Measurements from ENCODE around the gene ITGB5. TPM values are rescaled to one million over a fixed set of nuclear protein-coding genes. Genes with fewer than 3 reads are reported as not detected.
A peak's percentile ranks its signal among the peaks of the same experiment; 100 is the strongest.
"Not testable (repeated sequence)": the region's sequence is repeated elsewhere in the genome, so short reads cannot be mapped to it uniquely, and the experiment has no call there.

The ITGB5 gene
- total RNA-seq, 1 donor: 308 TPM

- DNase-seq (ENCODE audit: low read depth): peak; percentile 66
- H3K4me3 ChIP-seq (ENCODE audit: low read depth, low read length): no peak overlapping the region
- no peak for TF ChIP-seq CTCF (IDR thresholded peaks at IDR 0.05; ENCODE audit: insufficient read depth, low read length)
Observed at GRCh38 chr3:124829178-124829818, 57.9 kb downstream of the ITGB5 start.

- not testable (repeated sequence) for H3K4me3 ChIP-seq (ENCODE audit: low read depth, low read length); DNase-seq (ENCODE audit: low read depth)
- TF ChIP-seq CTCF (IDR thresholded peaks at IDR 0.05; ENCODE audit: insufficient read depth, low read length): peak; percentile 25
Observed at GRCh38 chr3:124827476-124828206, 59.5 kb downstream of the ITGB5 start.

- no peak for TF ChIP-seq CTCF (IDR thresholded peaks at IDR 0.05; ENCODE audit: insufficient read depth, low read length)
- peak; percentile 91 for DNase-seq (ENCODE audit: low read depth)
- H3K4me3 ChIP-seq (ENCODE audit: low read depth, low read length): no peak overlapping the region
Observed at GRCh38 chr3:124826703-124827102, 60.5 kb downstream of the ITGB5 start.

- no peak overlapping the region for H3K4me3 ChIP-seq (ENCODE audit: low read depth, low read length)
- no peak for DNase-seq (ENCODE audit: low read depth)
- no peak for TF ChIP-seq CTCF (IDR thresholded peaks at IDR 0.05; ENCODE audit: insufficient read depth, low read length)
Observed at GRCh38 chr3:124824286-124824915, 62.8 kb downstream of the ITGB5 start.

- DNase-seq (ENCODE audit: low read depth): no peak
- no peak for TF ChIP-seq CTCF (IDR thresholded peaks at IDR 0.05; ENCODE audit: insufficient read depth, low read length)
- H3K4me3 ChIP-seq (ENCODE audit: low read depth, low read length): no peak overlapping the region
Observed at GRCh38 chr3:124823648-124824047, 63.5 kb downstream of the ITGB5 start.

GRCh38 chr3:124823206-124823605 is 64.0 kb downstream of the ITGB5 start:
- no peak overlapping the region for H3K4me3 ChIP-seq (ENCODE audit: low read depth, low read length)
- no peak for TF ChIP-seq CTCF (IDR thresholded peaks at IDR 0.05; ENCODE audit: insufficient read depth, low read length)
- no peak for DNase-seq (ENCODE audit: low read depth)
